CD4-positive, alpha-beta T cell (primary cell): Measurements from ENCODE around the gene SMURF2. TPM values are rescaled to one million over a fixed set of nuclear protein-coding genes. Genes with fewer than 3 reads are reported as not detected.
A peak's percentile ranks its signal among the peaks of the same experiment; 100 is the strongest.

Experiments
- ATAC-seq: fragments of 200-7000 bp; cut with Tn5 transposase; one replicate; pipeline ENCODE4 v1.10.0; 2022; ENCODE audit warnings: mild to moderate bottlenecking; ENCODE audit not compliant: poor library complexity
- CTCF ChIA-PET: fragments of 350-600 bp; sonication (Branson Sonifier 250); formaldehyde crosslinking; loops from one replicate; lab custom pipeline; 2021; ENCODE audit warnings: antibody characterized with exemption, inconsistent platforms; lab: Charles Lee
- POLR2A ChIA-PET: fragments of 350-600 bp; sonication (Branson Sonifier 250); formaldehyde crosslinking; loops from one replicate; lab custom pipeline; 2021; ENCODE audit warnings: antibody characterized with exemption, inconsistent platforms; lab: Charles Lee
- DNase-seq, 14 experiments: peaks; one replicate each; pipeline ENCODE4 v3.0.0-alpha.2; 2013 to 2020; ENCODE audit warnings: mixed read lengths in 2 of 14
- H3K27ac ChIP-seq, 2 donors: one replicate each; pipeline versions ENCODE4 v1.5.1 to v1.7.0; 2013; ENCODE audit warnings: low read length in 2 of 2, low read depth in 1 of 2, mild to moderate bottlenecking in 1 of 2
- H3K27me3 ChIP-seq, 2 experiments: 1 replicate in 1 of 2; 2 replicates in 1 of 2; pipeline versions ENCODE4 v1.6.1 to v1.7.0; 2013; ENCODE audit warnings: low read length in 2 of 2, control low read depth in 1 of 2, mild to moderate bottlenecking in 1 of 2, moderate library complexity in 1 of 2; ENCODE audit not compliant: insufficient read depth in 2 of 2, control insufficient read depth in 1 of 2
- H3K36me3 ChIP-seq: one replicate; pipeline ENCODE4 v1.6.1; 2013; ENCODE audit warnings: low read length, control low read depth; ENCODE audit not compliant: insufficient read depth
- H3K4me1 ChIP-seq: one replicate; pipeline ENCODE4 v1.6.1; 2013; ENCODE audit warnings: low read length, control low read depth; ENCODE audit not compliant: insufficient read depth
- H3K4me3 ChIP-seq: one replicate; pipeline ENCODE4 v1.5.1; 2013; ENCODE audit warnings: mild to moderate bottlenecking, low read length, moderate library complexity
- H3K9me3 ChIP-seq, 2 experiments: 1 replicate in 1 of 2; 2 replicates in 1 of 2; pipeline versions ENCODE4 v1.6.1 to v1.7.0; 2013; ENCODE audit warnings: low read length in 2 of 2, mild to moderate bottlenecking in 2 of 2, control low read depth in 1 of 2, moderate library complexity in 1 of 2; ENCODE audit not compliant: control insufficient read depth in 1 of 2, insufficient read depth in 1 of 2
- H3K27ac Mint-ChIP-seq: one replicate; pipeline ENCODE4 v1.8.0; 2020; ENCODE audit warnings: mixed read lengths
- H3K27me3 Mint-ChIP-seq: one replicate; pipeline ENCODE4 v1.8.0; 2021; ENCODE audit warnings: mixed read lengths
- H3K36me3 Mint-ChIP-seq: one replicate; pipeline ENCODE4 v1.8.0; 2021; ENCODE audit warnings: low read depth, mixed read lengths
- H3K4me1 Mint-ChIP-seq: one replicate; pipeline ENCODE4 v1.8.0; 2021; ENCODE audit warnings: low read depth, mixed read lengths
- H3K4me3 Mint-ChIP-seq: one replicate; pipeline ENCODE4 v1.8.0; 2020; ENCODE audit warnings: mild to moderate bottlenecking, mixed read lengths
- H3K9me3 Mint-ChIP-seq: one replicate; pipeline ENCODE4 v1.8.0; 2020; ENCODE audit warnings: mixed read lengths
- intact Hi-C, 2 experiments: fragments of 100-400 bp; cut with DNase I in 1 of 2; cut with micrococcal nuclease in 1 of 2; formaldehyde crosslinking; loops; one replicate each; pipeline versions ENCODE4 v1.15.1 to v1.9.0; 2023 to 2025; cut with DNase I, micrococcal nuclease
- total RNA-seq, 174 experiments: library from RNA in 2 of 174; stranded (reverse) in 2 of 174; gene quantifications; one replicate each; pipeline ENCODE4 v1.2.3 and lab custom pipeline; 2021 to 2026
- TF ChIP-seq, protein P1 (sequence below): fragments of 200-600 bp; IDR thresholded peaks from one replicate; pipeline ENCODE4 v1.8.0; 2022; ENCODE audit warnings: antibody characterized with exemption, mild to moderate bottlenecking

The SMURF2 gene
- total RNA-seq, 2 experiments from 2014 or later: 28.0 to 29.7 TPM

GRCh38 chr17:64502021-64502420, 160.1 kb downstream of the SMURF2 start:
- H3K36me3 Mint-ChIP-seq: peaks cover 100% of the 10 kb centered on the region
- Histone ChIP-seq H3K9me3 (no peaks in the 10 kb centered on the region), H3K27ac (no peak overlapping the region), H3K36me3 (peaks cover 75% of the 10 kb centered on the region), H3K27me3 (no peaks in the 10 kb centered on the region), H3K4me1 (peaks cover 35% of the 10 kb centered on the region), H3K4me3 (no peak overlapping the region)
- TF ChIP-seq, protein P1, sequence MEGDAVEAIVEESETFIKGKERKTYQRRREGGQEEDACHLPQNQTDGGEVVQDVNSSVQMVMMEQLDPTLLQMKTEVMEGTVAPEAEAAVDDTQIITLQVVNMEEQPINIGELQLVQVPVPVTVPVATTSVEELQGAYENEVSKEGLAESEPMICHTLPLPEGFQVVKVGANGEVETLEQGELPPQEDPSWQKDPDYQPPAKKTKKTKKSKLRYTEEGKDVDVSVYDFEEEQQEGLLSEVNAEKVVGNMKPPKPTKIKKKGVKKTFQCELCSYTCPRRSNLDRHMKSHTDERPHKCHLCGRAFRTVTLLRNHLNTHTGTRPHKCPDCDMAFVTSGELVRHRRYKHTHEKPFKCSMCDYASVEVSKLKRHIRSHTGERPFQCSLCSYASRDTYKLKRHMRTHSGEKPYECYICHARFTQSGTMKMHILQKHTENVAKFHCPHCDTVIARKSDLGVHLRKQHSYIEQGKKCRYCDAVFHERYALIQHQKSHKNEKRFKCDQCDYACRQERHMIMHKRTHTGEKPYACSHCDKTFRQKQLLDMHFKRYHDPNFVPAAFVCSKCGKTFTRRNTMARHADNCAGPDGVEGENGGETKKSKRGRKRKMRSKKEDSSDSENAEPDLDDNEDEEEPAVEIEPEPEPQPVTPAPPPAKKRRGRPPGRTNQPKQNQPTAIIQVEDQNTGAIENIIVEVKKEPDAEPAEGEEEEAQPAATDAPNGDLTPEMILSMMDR: no peak
- ChIA-PET POLR2A (interaction anchor here (1.0 to 7.4 kb wide), 5 partner anchors 8 to 148 kb away, joined by 3 to 453 read pairs (median 5); partner anchors contain the start of gene POLG2), CTCF (interaction anchor here (1.2 kb wide), 1 partner anchor 11 kb away, joined by 4 read pairs; no protein-coding TSS in a partner anchor)
- H3K4me1 Mint-ChIP-seq: peaks cover 81% of the 10 kb centered on the region
- H3K9me3 Mint-ChIP-seq: no peaks in the 10 kb centered on the region
- peak overlapping the region; percentile 99 for H3K4me3 Mint-ChIP-seq
- no peaks in the 10 kb centered on the region for H3K27me3 Mint-ChIP-seq
- ATAC-seq (no peak), DNase-seq (peak in 1 of 14 experiments; percentile 23)
- intact Hi-C loops: loop anchor here (10.0 kb wide), 2 partner anchors 357 to 477 kb away; partner anchors contain the start of gene ICAM2 (in 1 of the 2)
- peak overlapping the region; percentile 99 for H3K27ac Mint-ChIP-seq

DNA sequence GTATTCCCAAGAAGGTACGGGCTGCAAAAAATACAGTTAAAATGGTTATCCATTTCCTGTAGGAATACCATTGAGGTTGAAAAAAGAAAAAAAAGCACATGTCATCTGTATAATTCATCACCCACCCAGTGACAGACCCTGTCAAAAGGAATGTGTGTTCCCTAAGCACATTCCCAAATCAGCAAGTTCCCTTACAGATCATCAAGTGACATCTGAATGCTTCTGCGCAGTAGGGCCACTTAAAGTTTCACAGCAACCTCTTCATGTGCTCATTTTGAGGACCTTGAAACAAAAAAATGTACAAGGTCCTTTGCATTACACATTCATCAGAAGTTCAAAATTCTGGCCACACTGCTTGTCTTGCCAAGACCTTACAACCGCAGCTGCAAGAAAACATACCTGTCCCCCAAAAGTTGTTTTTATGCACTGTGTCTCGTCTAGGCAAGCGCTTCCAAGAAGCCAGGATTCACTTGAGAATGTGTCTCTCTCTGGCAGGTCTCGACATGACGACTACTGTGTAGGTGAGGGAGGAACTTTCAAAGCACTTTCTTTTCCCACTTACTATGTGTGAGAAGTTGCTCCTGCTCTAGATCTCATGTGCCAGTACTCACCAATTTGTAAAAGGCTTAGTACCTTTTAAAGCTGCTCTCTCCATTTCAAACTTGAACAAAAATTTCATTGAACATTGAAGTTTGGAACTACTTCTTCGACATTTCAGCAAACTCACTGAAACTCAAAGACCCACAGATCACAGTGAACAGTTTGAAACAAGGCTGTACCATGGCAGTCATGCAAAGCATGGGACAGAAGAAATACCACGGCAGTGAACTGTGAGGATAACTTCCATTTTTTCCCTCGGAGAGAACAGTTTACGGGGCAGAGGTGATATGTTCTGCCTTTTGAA, 161.0 kb downstream of the SMURF2 start:
- H3K4me1 ChIP-seq: peaks cover 37% of the 10 kb centered on the region
- POLR2A ChIA-PET: interaction anchor here (0.9 to 7.4 kb wide), 6 partner anchors 7 to 153 kb away, joined by 3 to 453 read pairs (median 4); partner anchors contain the start of gene POLG2
- intact Hi-C loops: loop anchor here (10.0 kb wide), 2 partner anchors 356 to 476 kb away; partner anchors contain the start of gene ICAM2 (in 1 of the 2)

GRCh38 chr17:64500487-64500859, 161.6 kb downstream of the SMURF2 start:
- ChIA-PET CTCF (interaction anchor here (0.6 kb wide), 1 partner anchor 60 kb away, joined by 3 read pairs; no protein-coding TSS in a partner anchor), POLR2A (interaction anchor here (0.9 to 1.8 kb wide), 3 partner anchors 8 to 152 kb away, joined by 3 to 5 read pairs (median 4); no protein-coding TSS in a partner anchor)
- Histone ChIP-seq H3K4me1 (peaks cover 43% of the 10 kb centered on the region), H3K36me3 (peaks cover 75% of the 10 kb centered on the region), H3K9me3 (no peaks in the 10 kb centered on the region), H3K27me3 (no peaks in the 10 kb centered on the region), H3K27ac (no peak overlapping the region), H3K4me3 (no peak overlapping the region)
- peaks cover 96% of the 10 kb centered on the region for H3K36me3 Mint-ChIP-seq
- intact Hi-C loops: loop anchor here (10.0 kb wide), 2 partner anchors 356 to 476 kb away; partner anchors contain the start of gene ICAM2 (in 1 of the 2)
- H3K27me3 Mint-ChIP-seq: no peaks in the 10 kb centered on the region
- H3K27ac Mint-ChIP-seq: peak overlapping the region; percentile 99
- H3K4me3 Mint-ChIP-seq: peak overlapping the region; percentile 99
- ATAC-seq (no peak), DNase-seq (peak in 2 of 14 experiments; percentile 29 to 32)
- H3K9me3 Mint-ChIP-seq: no peaks in the 10 kb centered on the region
- TF ChIP-seq, protein P1: no peak
- H3K4me1 Mint-ChIP-seq: peaks cover 94% of the 10 kb centered on the region

More for the DNA sequence above, 161.0 kb downstream of the SMURF2 start:
- peaks cover 90% of the 10 kb centered on the region for H3K4me1 Mint-ChIP-seq
- DNase-seq (peak in 2 of 14 experiments; percentile 41 to 45), ATAC-seq (no peak)
- Histone ChIP-seq H3K36me3 (peaks cover 75% of the 10 kb centered on the region), H3K4me3 (no peak overlapping the region), H3K9me3 (no peaks in the 10 kb centered on the region), H3K27me3 (no peaks in the 10 kb centered on the region), H3K27ac (no peak overlapping the region)
- H3K36me3 Mint-ChIP-seq: peaks cover 100% of the 10 kb centered on the region
- H3K9me3 Mint-ChIP-seq: no peaks in the 10 kb centered on the region
- CTCF ChIA-PET: interaction anchor here (1.2 kb wide), 1 partner anchor 10 kb away, joined by 4 read pairs; no protein-coding TSS in a partner anchor
- TF ChIP-seq, protein P1: no peak
- H3K4me3 Mint-ChIP-seq: peak overlapping the region; percentile 99
- H3K27me3 Mint-ChIP-seq: no peaks in the 10 kb centered on the region
- H3K27ac Mint-ChIP-seq: peak overlapping the region; percentile 99
